IMR-90 (cell line): Measurements from ENCODE around the gene CCDC102A. TPM values are rescaled to one million over a fixed set of nuclear protein-coding genes. Genes with fewer than 3 reads are reported as not detected.

Experiments
- CHD1 ChIP-seq: IDR thresholded peaks from 2 replicates; pipeline ENCODE4 v1.6.1; 2012; ENCODE audit warnings: low read depth, low read length, improper control_type of control experiment
- polyA plus RNA-seq, 3 experiments: library from polyadenylated mRNA; depleted of rRNA; stranded (reverse); fragments of >200 nt; gene quantifications; 2 replicates each; pipeline ENCODE4 v1.2.3, GENCODE V29; 2012; ENCODE audit warnings: low replicate concordance in 1 of 3
- total RNA-seq: library from RNA; depleted of rRNA; stranded (reverse); fragments of >200 nt; gene quantifications from 2 replicates; pipeline ENCODE4 v1.2.3, GENCODE V29; 2012
- TF ChIP-seq, protein P1 (sequence below): conservative IDR thresholded peaks from 2 replicates; pipeline ENCODE4 v1.5.1; 2012; ENCODE audit warnings: mild to moderate bottlenecking, low read depth, low read length, improper control_type of control experiment

CCDC102A gene
- total and polyA plus RNA-seq, 2 of the 4 experiments (the other 2 are of a cell fraction) = 5.4 to 8.5 TPM

DNA sequence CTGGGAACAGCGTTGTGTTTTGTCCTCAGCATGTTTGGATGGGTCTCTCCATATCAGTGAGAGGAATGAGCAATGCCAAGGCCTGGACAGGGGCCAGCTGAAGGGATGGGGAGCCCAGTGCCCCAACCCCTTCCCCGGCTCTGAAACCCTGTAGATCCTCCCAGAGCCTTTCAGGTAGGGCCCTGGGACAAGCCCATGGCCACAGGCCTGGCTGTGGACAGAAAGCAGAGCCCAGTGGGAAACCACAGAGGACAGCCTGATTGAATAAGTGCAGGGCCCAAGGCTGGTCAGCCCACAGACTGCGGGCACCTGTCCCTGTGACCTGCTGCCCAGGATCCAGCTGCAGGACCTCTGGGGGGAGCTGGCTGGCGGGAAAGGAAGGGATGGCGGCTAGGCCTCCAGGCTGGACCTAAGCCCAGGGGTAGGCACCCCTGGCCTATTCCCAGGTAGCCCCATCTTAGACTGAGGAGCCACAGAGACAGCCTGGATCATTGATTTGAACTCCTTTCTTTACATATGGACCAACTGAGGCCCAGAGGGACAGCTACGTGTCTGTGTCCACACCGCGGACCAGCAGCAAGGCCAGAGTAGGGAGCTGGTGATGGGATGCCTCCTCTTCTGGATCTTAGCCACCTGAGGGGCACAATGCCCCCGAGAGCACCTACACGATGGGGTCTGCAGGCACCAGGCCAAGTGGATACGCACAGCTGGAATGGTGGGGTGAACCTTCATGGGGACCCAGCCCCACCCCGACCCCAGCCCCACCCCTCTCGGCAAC is 1.3 kb downstream of the CCDC102A start (continued):
- TF ChIP-seq, protein P1, sequence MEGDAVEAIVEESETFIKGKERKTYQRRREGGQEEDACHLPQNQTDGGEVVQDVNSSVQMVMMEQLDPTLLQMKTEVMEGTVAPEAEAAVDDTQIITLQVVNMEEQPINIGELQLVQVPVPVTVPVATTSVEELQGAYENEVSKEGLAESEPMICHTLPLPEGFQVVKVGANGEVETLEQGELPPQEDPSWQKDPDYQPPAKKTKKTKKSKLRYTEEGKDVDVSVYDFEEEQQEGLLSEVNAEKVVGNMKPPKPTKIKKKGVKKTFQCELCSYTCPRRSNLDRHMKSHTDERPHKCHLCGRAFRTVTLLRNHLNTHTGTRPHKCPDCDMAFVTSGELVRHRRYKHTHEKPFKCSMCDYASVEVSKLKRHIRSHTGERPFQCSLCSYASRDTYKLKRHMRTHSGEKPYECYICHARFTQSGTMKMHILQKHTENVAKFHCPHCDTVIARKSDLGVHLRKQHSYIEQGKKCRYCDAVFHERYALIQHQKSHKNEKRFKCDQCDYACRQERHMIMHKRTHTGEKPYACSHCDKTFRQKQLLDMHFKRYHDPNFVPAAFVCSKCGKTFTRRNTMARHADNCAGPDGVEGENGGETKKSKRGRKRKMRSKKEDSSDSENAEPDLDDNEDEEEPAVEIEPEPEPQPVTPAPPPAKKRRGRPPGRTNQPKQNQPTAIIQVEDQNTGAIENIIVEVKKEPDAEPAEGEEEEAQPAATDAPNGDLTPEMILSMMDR = no peak
- TF ChIP-seq CHD1 = no peak
